Ascending aorta (tissue), 2 donors: ENCODE data around the gene CNTNAP2. TPM values are rescaled to one million over a fixed set of nuclear protein-coding genes. Genes with fewer than 3 reads are reported as not detected.

Source experiments
- DNase-seq, 2 donors: peaks; one replicate each; pipeline ENCODE4 v3.0.0-alpha.2; 2019; ENCODE audit warnings: low spot score in 2 of 2
- H3K27ac ChIP-seq, 2 donors: fragments of 200-600 bp; sonication (generic); one replicate each; pipeline ENCODE4 v1.5.1; 2016 to 2017; ENCODE audit warnings: mild to moderate bottlenecking in 1 of 2
- H3K27me3 ChIP-seq: fragments of 200-600 bp; sonication (generic); one replicate; pipeline ENCODE4 v1.5.1; 2017
- H3K36me3 ChIP-seq, 2 donors: fragments of 200-600 bp; sonication (generic); one replicate each; pipeline ENCODE4 v1.5.1; 2016
- H3K4me1 ChIP-seq, 2 donors: fragments of 200-600 bp; sonication (generic); one replicate each; pipeline ENCODE4 v1.5.1; 2016 to 2017; ENCODE audit warnings: mild to moderate bottlenecking in 1 of 2
- H3K4me3 ChIP-seq, 2 donors: fragments of 200-600 bp; sonication (generic); one replicate each; pipeline ENCODE4 v1.5.1; 2016 to 2017; ENCODE audit warnings: mild to moderate bottlenecking in 1 of 2
- H3K9me3 ChIP-seq, 2 donors: fragments of 200-600 bp; sonication (generic); one replicate each; pipeline ENCODE4 v1.5.1; 2016
- CTCF ChIP-seq, 3 experiments: fragments of 200-600 bp in 2 of 3; fragments of 450-650 bp in 1 of 3; sonication (generic) in 2 of 3; IDR thresholded peaks; one replicate each; pipeline ENCODE4 v1.5.1; 2016 to 2019; ENCODE audit warnings: antibody characterized with exemption in 3 of 3, mild to moderate bottlenecking in 1 of 3, moderate library complexity in 1 of 3
- intact Hi-C: fragments of 100-400 bp; cut with DNase I; formaldehyde crosslinking; loops from one replicate; pipeline ENCODE4 v1.15.1; 2023
- total RNA-seq: library from RNA; depleted of rRNA; stranded (reverse); fragments of >200 nt; gene quantifications from one replicate; pipeline ENCODE4 v1.1.0, GENCODE V29; 2016

CNTNAP2 gene
- total RNA-seq, 1 donor from 2014 or later = not detected

- Histone ChIP-seq H3K27ac (no peak overlapping the region), H3K4me1 (no peaks in the 10 kb centered on the region), H3K36me3 (no peaks in the 10 kb centered on the region), H3K9me3 (no peaks in the 10 kb centered on the region), H3K27me3 (no peaks in the 10 kb centered on the region), H3K4me3 (no peak overlapping the region)
- intact Hi-C loops = no loop called here
- no peak for TF ChIP-seq CTCF (IDR thresholded peaks at IDR 0.05)
- DNase-seq = no peak
These were observed 1564.9 kb downstream of the CNTNAP2 start for GRCh38 chr7:147681530-147681929.

GRCh38 chr7:147700702-147701101 lies 1584.1 kb downstream of the CNTNAP2 start:
- DNase-seq = no peak
- Histone ChIP-seq H3K4me1 (no peaks in the 10 kb centered on the region), H3K27me3 (no peaks in the 10 kb centered on the region), H3K27ac (no peak overlapping the region), H3K36me3 (no peaks in the 10 kb centered on the region), H3K4me3 (no peak overlapping the region), H3K9me3 (no peaks in the 10 kb centered on the region)
- intact Hi-C loops = no loop called here
- no peak for TF ChIP-seq CTCF (IDR thresholded peaks at IDR 0.05)

- Histone ChIP-seq H3K4me1 (no peaks in the 10 kb centered on the region), H3K4me3 (no peak overlapping the region), H3K27ac (no peak overlapping the region), H3K27me3 (no peaks in the 10 kb centered on the region), H3K36me3 (no peaks in the 10 kb centered on the region), H3K9me3 (no peaks in the 10 kb centered on the region)
- intact Hi-C loops = no loop called here
- DNase-seq = no peak
- no peak for TF ChIP-seq CTCF (IDR thresholded peaks at IDR 0.05)
These were observed 1591.3 kb downstream of the CNTNAP2 start for GRCh38 chr7:147707926-147708325.

- no peak overlapping the region for H3K4me3 ChIP-seq
- no peak for DNase-seq
- no peak overlapping the region for H3K27ac ChIP-seq
- no peaks in the 10 kb centered on the region for H3K36me3 ChIP-seq
- H3K4me1 ChIP-seq = no peaks in the 10 kb centered on the region
- intact Hi-C loops = no loop called here
- no peaks in the 10 kb centered on the region for H3K27me3 ChIP-seq
- no peak for TF ChIP-seq CTCF (IDR thresholded peaks at IDR 0.05)
- H3K9me3 ChIP-seq = no peaks in the 10 kb centered on the region
These were observed 1592.3 kb downstream of the CNTNAP2 start for GRCh38 chr7:147708871-147709270.

GRCh38 chr7:147711447-147711846 lies 1594.8 kb downstream of the CNTNAP2 start:
- H3K9me3 ChIP-seq = no peaks in the 10 kb centered on the region
- no peaks in the 10 kb centered on the region for H3K36me3 ChIP-seq
- no peak for DNase-seq
- H3K4me3 ChIP-seq = no peak overlapping the region
- no peak overlapping the region for H3K27ac ChIP-seq
- no peaks in the 10 kb centered on the region for H3K4me1 ChIP-seq
- intact Hi-C loops = no loop called here
- H3K27me3 ChIP-seq = no peaks in the 10 kb centered on the region
- no peak for TF ChIP-seq CTCF (IDR thresholded peaks at IDR 0.05)
